ENCODE measurements around the gene PRPF6.

- TF ChIP-seq CTCF (conservative IDR thresholded peaks at IDR 0.05 in 1 of 2, IDR thresholded peaks at IDR 0.05 in 1 of 2; ENCODE audit: extremely low read depth in 1 of 2, insufficient read depth in 1 of 2, low read depth in 1 of 2, low read length in 2 of 2) (no peak), EZH2 (IDR thresholded peaks at IDR 0.05; ENCODE audit: borderline replicate concordance, low read length) (no peak)
Observed at GRCh38 chr20:64068386-64069208, 87.7 kb downstream of the PRPF6 start.

All from mammary epithelial cell (primary cell).